NCI-H345 treated with DMSO at 0.1 percent for 48 hours (cell line): ENCODE data around the gene MDK.
A peak's percentile ranks its signal among the peaks of the same experiment; 100 is the strongest.

Experiments used
- DNase-seq: peaks from one replicate; lab custom pipeline; 2025; ENCODE audit not compliant: unreplicated experiment; lab: John Stamatoyannopoulos, UW

MDK gene

GRCh38 chr11:46381048-46381818 is at the start of gene MDK:
TSS of gene MDK (plus strand) at chr11:46381669. CDS start at chr11:46382058, 389 bp downstream.
- DNase-seq, result peak; percentile 26

GRCh38 chr11:46332093-46332567 is 49.3 kb upstream of the MDK start:
- no peak for DNase-seq

GRCh38 chr11:46332568-46333393 is 48.7 kb upstream of the MDK start:
- DNase-seq, result peak; percentile 36

- peak; percentile 35 for DNase-seq
Observed at GRCh38 chr11:46333394-46333947, 48.0 kb upstream of the MDK start.

GRCh38 chr11:46334211-46334610 is 47.3 kb upstream of the MDK start:
- DNase-seq, result no peak

- no peak for DNase-seq
Observed at GRCh38 chr11:46335271-46335670, 46.2 kb upstream of the MDK start.

GRCh38 chr11:46335890-46336562 is 45.4 kb upstream of the MDK start:
- DNase-seq, result no peak

GRCh38 chr11:46336563-46337180 is 44.8 kb upstream of the MDK start:
- DNase-seq, result no peak

GRCh38 chr11:46337626-46338345 is 43.7 kb upstream of the MDK start:
- DNase-seq, result no peak

GRCh38 chr11:46338636-46338987 is 42.9 kb upstream of the MDK start:
- DNase-seq, result no peak

GRCh38 chr11:46338988-46339666 is 42.3 kb upstream of the MDK start:
- peak; percentile 98 for DNase-seq

GRCh38 chr11:46339816-46340215 is 41.7 kb upstream of the MDK start:
- DNase-seq, result no peak

- DNase-seq, result no peak
Observed at GRCh38 chr11:46341454-46341853, 40.0 kb upstream of the MDK start.

- no peak for DNase-seq
Observed at GRCh38 chr11:46342239-46342638, 39.2 kb upstream of the MDK start.

GRCh38 chr11:46343520-46343919 is 37.9 kb upstream of the MDK start:
- DNase-seq, result no peak

- DNase-seq, result peak; percentile 45
Observed at GRCh38 chr11:46345131-46345597, 36.3 kb upstream of the MDK start.

- no peak for DNase-seq
Observed at GRCh38 chr11:46345881-46346484, 35.5 kb upstream of the MDK start.

- DNase-seq, result peak; percentile 90
Observed at GRCh38 chr11:46346886-46347636, 34.4 kb upstream of the MDK start, which contains the start of gene DGKZ. TSS of gene DGKZ (plus strand) at chr11:46347463. CDS start at chr11:46347660, 197 bp downstream.
